ENCODE measurements around the gene SOAT2.

Gene SOAT2

GRCh38 chr12:53170876-53171724, 67.8 kb downstream of the SOAT2 start:
- TF ChIP-seq FOXP2 (optimal IDR thresholded peaks at IDR 0.05; ENCODE audit: borderline replicate concordance, extremely low read depth, extremely low read length, insufficient read depth) (no peak), TAF1 (IDR thresholded peaks at IDR 0.05; ENCODE audit: borderline replicate concordance, insufficient read depth, low read length) (no peak), POLR2AphosphoS5 (IDR thresholded peaks at IDR 0.05; ENCODE audit: low read depth, low read length) (no peak), SIN3A (IDR thresholded peaks at IDR 0.05; ENCODE audit: borderline replicate concordance, insufficient read depth, low read length) (no peak), REST (IDR thresholded peaks at IDR 0.05; ENCODE audit: insufficient read depth in 1 of 2, low read depth in 2 of 2, low read length in 2 of 2) (no peak)

GRCh38 chr12:53171725-53172329, 68.5 kb downstream of the SOAT2 start:
- no peak for TF ChIP-seq FOXP2 (optimal IDR thresholded peaks at IDR 0.05; ENCODE audit: borderline replicate concordance, extremely low read depth, extremely low read length, insufficient read depth)
- no peak for TF ChIP-seq POLR2AphosphoS5 (IDR thresholded peaks at IDR 0.05; ENCODE audit: low read depth, low read length)
- no peak for TF ChIP-seq TAF1 (IDR thresholded peaks at IDR 0.05; ENCODE audit: borderline replicate concordance, insufficient read depth, low read length)
- TF ChIP-seq SIN3A (IDR thresholded peaks at IDR 0.05; ENCODE audit: borderline replicate concordance, insufficient read depth, low read length): no peak
- no peak for TF ChIP-seq REST (IDR thresholded peaks at IDR 0.05; ENCODE audit: insufficient read depth in 1 of 2, low read depth in 2 of 2, low read length in 2 of 2)

GRCh38 chr12:53172352-53172751, 69.1 kb downstream of the SOAT2 start:
- TF ChIP-seq FOXP2 (optimal IDR thresholded peaks at IDR 0.05; ENCODE audit: borderline replicate concordance, extremely low read depth, extremely low read length, insufficient read depth): no peak
- no peak for TF ChIP-seq REST (IDR thresholded peaks at IDR 0.05; ENCODE audit: insufficient read depth in 1 of 2, low read depth in 2 of 2, low read length in 2 of 2)
- TF ChIP-seq POLR2AphosphoS5 (IDR thresholded peaks at IDR 0.05; ENCODE audit: low read depth, low read length): no peak
- TF ChIP-seq TAF1 (IDR thresholded peaks at IDR 0.05; ENCODE audit: borderline replicate concordance, insufficient read depth, low read length): no peak
- no peak for TF ChIP-seq SIN3A (IDR thresholded peaks at IDR 0.05; ENCODE audit: borderline replicate concordance, insufficient read depth, low read length)

- no peak for TF ChIP-seq FOXP2 (optimal IDR thresholded peaks at IDR 0.05; ENCODE audit: borderline replicate concordance, extremely low read depth, extremely low read length, insufficient read depth)
- TF ChIP-seq TAF1 (IDR thresholded peaks at IDR 0.05; ENCODE audit: borderline replicate concordance, insufficient read depth, low read length): no peak
- no peak for TF ChIP-seq REST (IDR thresholded peaks at IDR 0.05; ENCODE audit: insufficient read depth in 1 of 2, low read depth in 2 of 2, low read length in 2 of 2)
- TF ChIP-seq POLR2AphosphoS5 (IDR thresholded peaks at IDR 0.05; ENCODE audit: low read depth, low read length): no peak
- TF ChIP-seq SIN3A (IDR thresholded peaks at IDR 0.05; ENCODE audit: borderline replicate concordance, insufficient read depth, low read length): no peak
Observed at GRCh38 chr12:53173085-53173715, 69.9 kb downstream of the SOAT2 start.
